ENCODE data around the gene TM2D3. TPM values are rescaled to one million over a fixed set of nuclear protein-coding genes. Genes with fewer than 3 reads are reported as not detected.

The TM2D3 gene
- total RNA-seq, 1 experiment from 2014 or later = 35.2 TPM

GRCh38 chr15:101694261-101694660 is 42.1 kb upstream of the TM2D3 start:
- H3K27me3 ChIP-seq (ENCODE audit: insufficient read depth, low read length) = no peaks in the 10 kb centered on the region
- POLR2A ChIA-PET = no interaction called here
- no peaks in the 10 kb centered on the region for H3K9me3 ChIP-seq (ENCODE audit: control insufficient read depth in 1 of 2, insufficient read depth in 1 of 2, low read depth in 1 of 2, low read length in 2 of 2)
- CTCF ChIA-PET = no interaction called here
- ATAC-seq (peak; percentile 59; the same call in 1 of the 2 replicates), DNase-seq (ENCODE audit: low read depth, low spot score) (no peak)
- H3K79me2 ChIP-seq (ENCODE audit: insufficient read depth, low read length) = no peaks in the 10 kb centered on the region
- TF ChIP-seq CTCF (IDR thresholded peaks at IDR 0.05 in 2 of 3, conservative IDR thresholded peaks at IDR 0.05 in 1 of 3; ENCODE audit: borderline replicate concordance in 1 of 3, insufficient read depth in 1 of 3, low read depth in 2 of 3, low read length in 2 of 3) (0 out of 6 replicates have a peak, but pooled peaks of 2 of the 3 experiments have one; percentile 10 to 11), ATF3 (IDR thresholded peaks at IDR 0.05) (no peak)
- TF ChIP-seq, protein P1, sequence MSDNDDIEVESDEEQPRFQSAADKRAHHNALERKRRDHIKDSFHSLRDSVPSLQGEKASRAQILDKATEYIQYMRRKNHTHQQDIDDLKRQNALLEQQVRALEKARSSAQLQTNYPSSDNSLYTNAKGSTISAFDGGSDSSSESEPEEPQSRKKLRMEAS (IDR thresholded peaks at IDR 0.05) = no peak
- no peak overlapping the region for H3K27ac ChIP-seq (ENCODE audit: low read depth, low read length)
- no TSS peak for BruUV-seq (replicated peaks)
- no peak overlapping the region for H3K9ac ChIP-seq (ENCODE audit: low read length)
- H3K36me3 ChIP-seq (ENCODE audit: control insufficient read depth in 1 of 2, insufficient read depth in 2 of 2, low read length in 2 of 2) = peaks cover 3 to 9% of the 10 kb centered on the region in 2 experiments; a peak in 3 of 4 replicates
- no peak overlapping the region for H2AFZ ChIP-seq (ENCODE audit: low read depth, low read length, poor library complexity, severe bottlenecking)
- no peaks in the 10 kb centered on the region for H3K4me1 ChIP-seq (ENCODE audit: control insufficient read depth in 1 of 2, insufficient read depth in 2 of 2, low read length in 2 of 2)
- H4K20me1 ChIP-seq (ENCODE audit: insufficient read depth) = no peaks in the 10 kb centered on the region
- no peak overlapping the region for H3K4me3 ChIP-seq (replicated peaks in 1 of 2; ENCODE audit: low read depth in 1 of 2, low read length in 2 of 2)
- RAD21 ChIA-PET (ENCODE audit: low non-redundant PET in 1 of 2, low total read pairs in 2 of 2, uncharacterized antibody in 2 of 2, unreplicated experiment in 2 of 2) = no interaction called here
- no peak overlapping the region for H3K4me2 ChIP-seq (ENCODE audit: low read length)
- intact Hi-C loops (cut with micrococcal nuclease) = no loop called here
- no peaks in the 10 kb centered on the region for H3K9me2 ChIP-seq (ENCODE audit: insufficient read depth)

GRCh38 chr15:101692801-101693598 is 40.8 kb upstream of the TM2D3 start:
- Histone ChIP-seq H3K9me3 (ENCODE audit: control insufficient read depth in 1 of 2, insufficient read depth in 1 of 2, low read depth in 1 of 2, low read length in 2 of 2) (no peaks in the 10 kb centered on the region), H3K27ac (ENCODE audit: low read depth, low read length) (no peak overlapping the region), H2AFZ (ENCODE audit: low read depth, low read length, poor library complexity, severe bottlenecking) (no peak overlapping the region), H3K79me2 (ENCODE audit: insufficient read depth, low read length) (no peaks in the 10 kb centered on the region), H3K9ac (ENCODE audit: low read length) (no peak overlapping the region), H3K4me3 (replicated peaks in 1 of 2; ENCODE audit: low read depth in 1 of 2, low read length in 2 of 2) (no peak overlapping the region), H3K27me3 (ENCODE audit: insufficient read depth, low read length) (no peaks in the 10 kb centered on the region), H4K20me1 (ENCODE audit: insufficient read depth) (no peaks in the 10 kb centered on the region), H3K36me3 (ENCODE audit: control insufficient read depth in 1 of 2, insufficient read depth in 2 of 2, low read length in 2 of 2) (peaks cover 0 to 9% of the 10 kb centered on the region in 2 experiments; a peak in 3 of 4 replicates), H3K4me1 (ENCODE audit: control insufficient read depth in 1 of 2, insufficient read depth in 2 of 2, low read length in 2 of 2) (no peaks in the 10 kb centered on the region), H3K9me2 (ENCODE audit: insufficient read depth) (no peaks in the 10 kb centered on the region), H3K4me2 (ENCODE audit: low read length) (no peak overlapping the region)
- intact Hi-C loops (cut with micrococcal nuclease) = no loop called here
- ChIA-PET POLR2A (interaction anchor here (0.9 kb wide), 1 partner anchor 31 kb away, joined by 3 read pairs; the partner anchor contains the start of gene TARS3), CTCF (no interaction called here), RAD21 (ENCODE audit: low non-redundant PET in 1 of 2, low total read pairs in 2 of 2, uncharacterized antibody in 2 of 2, unreplicated experiment in 2 of 2) (no interaction called here)
- TF ChIP-seq ATF3 (IDR thresholded peaks at IDR 0.05) (no peak), EZH2 (IDR thresholded peaks at IDR 0.05) (no peak), TCF7L2 (IDR thresholded peaks at IDR 0.05; ENCODE audit: borderline replicate concordance, extremely low read depth, insufficient read depth, insufficient read length) (no peak)
- TF ChIP-seq, protein P2, sequence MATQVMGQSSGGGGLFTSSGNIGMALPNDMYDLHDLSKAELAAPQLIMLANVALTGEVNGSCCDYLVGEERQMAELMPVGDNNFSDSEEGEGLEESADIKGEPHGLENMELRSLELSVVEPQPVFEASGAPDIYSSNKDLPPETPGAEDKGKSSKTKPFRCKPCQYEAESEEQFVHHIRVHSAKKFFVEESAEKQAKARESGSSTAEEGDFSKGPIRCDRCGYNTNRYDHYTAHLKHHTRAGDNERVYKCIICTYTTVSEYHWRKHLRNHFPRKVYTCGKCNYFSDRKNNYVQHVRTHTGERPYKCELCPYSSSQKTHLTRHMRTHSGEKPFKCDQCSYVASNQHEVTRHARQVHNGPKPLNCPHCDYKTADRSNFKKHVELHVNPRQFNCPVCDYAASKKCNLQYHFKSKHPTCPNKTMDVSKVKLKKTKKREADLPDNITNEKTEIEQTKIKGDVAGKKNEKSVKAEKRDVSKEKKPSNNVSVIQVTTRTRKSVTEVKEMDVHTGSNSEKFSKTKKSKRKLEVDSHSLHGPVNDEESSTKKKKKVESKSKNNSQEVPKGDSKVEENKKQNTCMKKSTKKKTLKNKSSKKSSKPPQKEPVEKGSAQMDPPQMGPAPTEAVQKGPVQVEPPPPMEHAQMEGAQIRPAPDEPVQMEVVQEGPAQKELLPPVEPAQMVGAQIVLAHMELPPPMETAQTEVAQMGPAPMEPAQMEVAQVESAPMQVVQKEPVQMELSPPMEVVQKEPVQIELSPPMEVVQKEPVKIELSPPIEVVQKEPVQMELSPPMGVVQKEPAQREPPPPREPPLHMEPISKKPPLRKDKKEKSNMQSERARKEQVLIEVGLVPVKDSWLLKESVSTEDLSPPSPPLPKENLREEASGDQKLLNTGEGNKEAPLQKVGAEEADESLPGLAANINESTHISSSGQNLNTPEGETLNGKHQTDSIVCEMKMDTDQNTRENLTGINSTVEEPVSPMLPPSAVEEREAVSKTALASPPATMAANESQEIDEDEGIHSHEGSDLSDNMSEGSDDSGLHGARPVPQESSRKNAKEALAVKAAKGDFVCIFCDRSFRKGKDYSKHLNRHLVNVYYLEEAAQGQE (IDR thresholded peaks at IDR 0.05; ENCODE audit: low read depth) = no peak
- BruUV-seq (replicated peaks) = no TSS peak
- DNase-seq (ENCODE audit: low read depth, low spot score) (no peak), ATAC-seq (no peak)

Measured in HCT116 (cell line).